ENCODE results near the gene UBASH3A.

UBASH3A gene

GRCh38 chr21:42430521-42430920 lies 26.8 kb downstream of the UBASH3A start:
- no peak for DNase-seq (ENCODE audit: low read depth in 2 of 2)

DNA sequence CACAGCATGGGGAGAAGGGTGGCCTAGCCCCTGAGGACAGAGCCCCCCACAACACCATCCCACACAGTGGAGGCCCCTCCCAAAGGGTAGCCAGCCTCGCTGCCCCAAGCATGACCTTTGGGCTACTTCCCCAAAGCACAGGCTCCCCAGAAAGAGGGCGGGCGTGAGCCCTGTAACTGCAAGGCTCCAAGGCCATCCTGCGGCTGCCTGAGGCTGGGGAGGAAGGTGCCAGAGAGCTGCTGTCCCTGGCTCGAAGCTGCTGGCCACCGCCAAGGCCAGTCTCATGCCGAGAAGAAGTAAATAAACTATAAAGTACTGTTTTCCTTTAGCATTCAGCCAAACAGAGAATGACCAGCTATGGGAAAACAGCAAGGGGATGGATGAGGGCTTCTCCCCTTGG lies 27.5 kb downstream of the UBASH3A start:
- DNase-seq (ENCODE audit: low read depth in 2 of 2), result no peak

GRCh38 chr21:42432695-42433094 lies 29.0 kb downstream of the UBASH3A start:
- DNase-seq (ENCODE audit: low read depth in 2 of 2), result no peak

DNA sequence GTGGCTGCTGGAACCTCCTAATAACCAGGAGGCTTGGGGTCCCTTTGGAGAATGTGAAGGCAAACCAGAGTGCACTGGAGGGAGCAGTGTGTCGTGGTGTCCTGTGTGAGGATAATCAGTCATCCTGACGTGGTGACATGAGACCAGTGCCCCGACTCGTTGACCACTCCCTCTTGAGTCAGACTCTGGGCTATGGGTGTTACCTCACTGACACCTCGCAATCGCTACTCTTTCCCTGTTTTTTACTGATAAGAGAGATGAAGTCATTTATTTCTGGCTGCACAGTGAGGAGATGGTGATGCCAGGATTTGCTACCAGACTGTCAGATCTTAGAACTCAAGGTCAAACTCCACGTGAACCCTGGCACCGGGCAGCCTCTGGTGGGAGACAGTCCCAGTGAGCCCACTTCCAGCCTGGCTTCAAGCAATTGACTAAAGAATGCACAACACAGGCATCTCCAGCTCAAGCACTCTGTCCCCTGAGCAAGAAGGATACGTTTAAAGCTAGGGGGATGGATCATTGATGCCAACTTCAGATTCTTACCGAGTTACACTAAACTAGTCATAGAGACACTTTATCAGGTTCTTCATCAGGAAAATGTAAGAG lies 30.3 kb downstream of the UBASH3A start:
- no peak for DNase-seq (ENCODE audit: low read depth in 2 of 2)

DNA sequence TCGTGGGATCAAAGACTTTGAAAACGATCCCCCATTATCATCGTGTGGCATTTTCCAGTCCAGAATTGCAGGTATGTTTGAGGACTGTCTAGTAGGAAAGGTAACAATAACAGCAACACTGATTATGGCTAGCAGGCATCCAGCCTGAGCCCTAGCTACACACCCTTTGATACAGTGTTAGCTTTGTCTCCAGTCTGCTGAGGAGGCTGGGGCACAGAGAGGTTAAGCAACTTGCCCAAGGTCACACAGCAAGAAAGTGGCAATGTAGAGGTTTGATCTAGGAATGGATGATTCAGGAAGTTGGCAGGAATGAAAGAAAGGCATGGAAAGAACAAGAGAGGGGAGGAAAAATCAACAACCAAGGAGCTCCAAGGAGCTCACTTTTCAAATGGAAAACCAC lies 31.2 kb downstream of the UBASH3A start:
- no peak for DNase-seq (ENCODE audit: low read depth in 2 of 2)

- DNase-seq (ENCODE audit: low read depth in 2 of 2), result no peak
These were observed 31.7 kb downstream of the UBASH3A start for GRCh38 chr21:42435401-42435800.

- DNase-seq (ENCODE audit: low read depth in 2 of 2), result no peak
These were observed 32.1 kb downstream of the UBASH3A start for GRCh38 chr21:42435833-42436232.

GRCh38 chr21:42436914-42437313 lies 33.2 kb downstream of the UBASH3A start:
- no peak for DNase-seq (ENCODE audit: low read depth in 2 of 2)

- no peak for DNase-seq (ENCODE audit: low read depth in 2 of 2)
These were observed 34.1 kb downstream of the UBASH3A start for GRCh38 chr21:42437786-42438185.

DNA sequence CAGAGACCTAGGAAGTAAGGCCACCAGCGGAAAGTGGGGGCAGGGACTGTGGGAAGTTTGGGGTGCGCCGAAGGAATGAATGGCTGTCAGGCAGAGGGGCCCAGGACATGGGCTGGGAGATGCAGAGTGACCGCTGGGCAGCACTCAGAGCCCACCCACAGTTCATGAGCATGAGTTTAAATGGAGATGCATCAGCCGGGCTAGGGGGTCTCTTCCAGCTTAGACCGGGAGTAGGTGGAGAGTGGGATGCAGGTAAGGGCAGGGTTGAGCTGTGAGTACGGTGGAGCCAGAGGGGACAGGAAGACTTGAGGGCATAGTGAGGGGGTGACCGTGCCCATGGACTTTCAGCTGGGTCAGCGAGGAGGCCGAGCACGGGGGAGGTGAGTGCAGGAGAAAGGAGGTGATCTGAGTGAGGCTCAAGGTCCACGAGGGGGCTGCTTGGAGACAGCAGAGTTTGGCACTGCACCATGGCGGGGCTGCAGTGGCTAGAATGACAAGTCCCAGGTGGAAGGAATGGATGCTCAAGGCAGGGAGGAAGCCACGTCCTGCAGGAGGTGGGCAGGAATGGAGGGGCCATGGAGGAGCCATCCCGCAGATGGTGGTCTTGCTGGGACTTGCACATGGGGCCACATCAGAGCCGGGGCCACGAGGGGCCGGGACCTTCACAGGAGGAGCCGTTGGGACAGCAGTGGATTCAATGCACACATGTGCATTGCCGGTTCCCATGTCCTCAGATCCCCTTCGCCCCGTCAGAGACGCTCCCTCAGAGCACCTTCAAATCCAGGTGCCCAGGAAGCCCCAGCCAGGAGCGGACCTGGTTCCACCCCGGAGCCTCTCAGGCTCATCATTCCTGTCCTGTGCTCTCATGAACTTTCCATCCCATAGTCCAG lies 34.9 kb downstream of the UBASH3A start:
- no peak for DNase-seq (ENCODE audit: low read depth in 2 of 2)

DNA sequence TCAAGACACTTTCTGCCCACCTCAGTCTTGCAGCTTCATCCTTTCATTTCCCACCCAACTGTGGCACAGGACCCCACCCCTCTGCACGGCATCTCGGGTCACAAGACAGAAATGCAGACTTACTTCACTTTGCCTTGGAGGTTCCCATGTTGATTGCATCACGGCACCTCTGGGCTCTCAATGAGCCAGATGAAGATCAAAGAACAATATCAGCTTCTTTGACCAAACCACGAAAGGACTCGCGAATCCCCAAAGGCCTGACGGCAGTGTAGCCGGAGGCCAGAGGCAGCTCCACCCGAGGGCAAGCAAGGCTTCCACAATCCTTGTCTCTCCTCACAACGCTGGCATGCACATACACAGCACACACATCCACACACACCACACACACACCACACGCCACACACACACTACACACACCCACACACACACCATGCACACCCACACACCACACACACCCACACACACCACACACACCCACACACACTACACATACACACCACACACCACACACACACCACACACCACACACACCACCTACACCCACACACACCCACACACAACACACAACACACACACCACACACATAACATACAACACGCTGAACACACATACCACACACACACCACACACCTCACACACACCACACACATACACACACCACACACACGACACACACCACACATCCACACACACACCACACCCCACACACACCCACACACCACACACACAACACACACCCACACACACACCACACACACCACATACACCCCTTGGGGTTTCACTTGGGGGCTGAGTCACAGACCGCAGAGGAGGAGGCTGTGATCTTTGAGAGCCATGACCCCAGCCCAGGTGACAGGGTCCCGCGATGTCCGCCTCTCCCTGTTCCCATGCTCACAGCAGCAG lies 35.8 kb downstream of the UBASH3A start:
- DNase-seq (ENCODE audit: low read depth in 2 of 2), result peak in 1 of 2 donors; percentile 60

GRCh38 chr21:42440187-42440792 lies 36.6 kb downstream of the UBASH3A start:
- no peak for DNase-seq (ENCODE audit: low read depth in 2 of 2)

DNA sequence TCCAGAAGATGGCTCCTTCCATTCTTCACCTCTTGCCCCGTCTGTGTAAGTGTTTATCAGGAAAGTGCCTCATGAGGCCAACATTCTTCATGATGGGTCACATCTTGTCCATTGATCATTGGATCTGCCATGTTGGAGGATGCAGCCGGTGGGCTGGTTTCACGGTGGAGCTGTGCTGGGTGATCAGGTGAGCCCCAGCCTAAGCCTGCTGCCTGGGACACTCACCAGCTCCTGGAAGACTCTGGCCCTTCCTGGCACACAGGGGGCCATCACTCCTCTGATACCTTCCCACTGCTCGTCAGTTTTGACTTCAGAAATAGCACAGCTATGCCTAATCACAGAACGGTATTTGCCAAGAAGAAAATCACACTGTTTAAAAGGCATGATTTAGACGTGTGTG lies 38.3 kb downstream of the UBASH3A start:
- no peak for DNase-seq (ENCODE audit: low read depth in 2 of 2)

GRCh38 chr21:42443181-42443785 lies 39.6 kb downstream of the UBASH3A start:
- DNase-seq (ENCODE audit: low read depth in 2 of 2), result no peak

DNA sequence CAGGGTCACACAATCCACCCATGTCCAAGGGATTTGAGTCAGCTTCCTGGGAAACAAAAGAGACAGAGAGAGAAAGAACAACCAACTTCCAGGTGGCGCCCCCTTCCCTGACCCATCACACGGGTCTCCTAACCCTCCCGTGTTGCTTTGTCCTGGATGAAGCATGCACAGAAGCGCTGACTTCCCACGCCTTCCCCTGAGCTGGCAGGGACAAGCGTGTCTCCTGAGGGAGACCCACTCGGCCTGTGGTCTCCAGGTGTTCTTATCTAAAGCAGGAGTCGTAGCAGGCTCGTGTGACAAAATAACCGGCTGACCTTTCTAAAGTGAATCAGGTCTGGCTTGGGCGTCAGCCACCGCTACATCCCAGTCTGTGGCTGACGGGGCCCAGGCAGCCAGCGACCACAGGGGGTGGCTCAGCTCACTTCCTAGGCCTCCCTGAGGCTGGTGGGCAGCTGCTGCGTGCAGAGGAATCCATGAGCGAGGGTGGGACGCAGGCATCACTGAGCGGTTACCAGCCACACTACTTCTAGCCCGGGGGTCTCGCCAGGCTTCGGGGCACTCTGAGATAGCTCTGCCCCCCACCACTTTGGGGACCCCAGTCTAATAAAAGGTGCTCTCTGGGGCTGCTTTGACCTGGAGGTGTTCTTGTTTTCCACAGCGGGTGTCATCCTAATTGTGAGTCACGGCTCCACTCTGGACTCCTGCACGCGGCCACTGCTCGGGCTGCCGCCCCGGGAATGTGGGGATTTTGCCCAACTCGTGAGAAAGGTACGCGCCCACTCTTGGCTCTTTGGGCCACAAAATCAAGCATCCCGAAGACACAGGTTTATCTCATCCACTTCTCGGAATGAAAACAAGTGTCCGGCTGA lies 40.4 kb downstream of the UBASH3A start:
- no peak for DNase-seq (ENCODE audit: low read depth in 2 of 2)

- DNase-seq (ENCODE audit: low read depth in 2 of 2), result no peak
These were observed 41.0 kb downstream of the UBASH3A start for GRCh38 chr21:42444745-42445059.

GRCh38 chr21:42445311-42445710 lies 41.6 kb downstream of the UBASH3A start:
- no peak for DNase-seq (ENCODE audit: low read depth in 2 of 2)

GRCh38 chr21:42446531-42446930 lies 42.8 kb downstream of the UBASH3A start:
- no peak for DNase-seq (ENCODE audit: low read depth in 2 of 2)

DNA sequence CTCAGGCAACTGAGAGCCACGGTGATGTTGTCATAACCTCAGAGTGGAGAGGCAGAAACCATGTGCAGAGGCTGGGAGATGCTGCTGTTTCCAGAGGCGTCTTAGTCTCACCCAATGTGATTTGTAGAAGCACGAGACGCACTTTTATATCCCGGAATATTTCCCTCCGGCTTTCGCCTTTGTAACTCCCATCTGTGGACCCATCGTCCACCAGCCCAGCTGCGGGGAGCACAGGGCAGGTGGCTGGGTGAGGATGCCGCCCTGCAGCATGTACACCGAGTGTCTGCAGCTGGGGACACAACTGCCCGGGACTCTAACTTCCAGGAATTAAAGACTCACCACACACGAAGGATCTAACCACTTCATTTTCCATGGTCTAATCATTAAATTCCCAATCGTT lies 43.5 kb downstream of the UBASH3A start:
- no peak for DNase-seq (ENCODE audit: low read depth in 2 of 2)

DNA sequence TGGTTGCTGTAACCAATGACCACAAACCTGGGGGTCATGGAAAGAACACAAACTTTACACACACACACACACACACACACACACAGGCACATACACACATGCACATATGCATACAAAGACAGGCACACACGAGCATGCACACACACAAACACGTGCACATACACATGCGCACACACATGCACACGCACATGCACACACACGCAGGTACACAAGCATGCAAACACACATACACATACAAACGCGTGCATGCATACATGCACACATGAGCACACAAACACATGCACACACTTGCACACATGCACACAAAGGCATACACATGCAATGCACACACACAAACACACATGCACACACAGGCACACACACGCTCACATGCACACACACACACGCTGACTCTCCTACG lies 44.0 kb downstream of the UBASH3A start:
- DNase-seq (ENCODE audit: low read depth in 2 of 2), result no peak

DNA sequence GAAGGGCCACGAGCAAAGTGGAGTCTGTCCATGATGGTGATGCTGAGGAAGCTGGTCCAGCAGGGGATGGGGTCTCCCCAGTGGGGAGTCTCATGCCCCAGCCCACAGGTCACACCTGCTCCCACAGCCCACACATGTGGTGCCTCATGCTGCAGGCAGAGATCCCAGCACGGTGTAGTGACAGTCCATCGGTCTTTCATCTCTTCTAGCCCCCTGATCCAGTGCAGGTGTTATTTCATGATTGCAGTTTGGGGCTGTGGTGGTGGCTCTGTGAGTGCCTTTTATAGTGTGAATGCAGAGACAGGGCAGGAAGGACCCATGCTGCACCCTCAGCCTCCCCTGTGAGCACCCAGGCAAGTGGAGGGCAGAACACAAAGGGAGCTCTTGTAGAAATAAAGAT lies 45.0 kb downstream of the UBASH3A start:
- no peak for DNase-seq (ENCODE audit: low read depth in 2 of 2)
